Ramos (cell line): Measurements from ENCODE around the gene TTL.
"Not testable (repeated sequence)": the region's sequence is repeated elsewhere in the genome, so short reads cannot be mapped to it uniquely, and the experiment has no call there.

Experiments used
- in situ Hi-C: fragments of 300-500 bp; cut with MboI; formaldehyde crosslinking; loops from one replicate; pipeline ENCODE4 v1.14.3; 2022; ENCODE audit warnings: low sequenced_read_pairs; ENCODE audit not compliant: unreplicated experiment

Gene TTL

GRCh38 chr2:112516801-112517200 lies 34.8 kb downstream of the TTL start:
- in situ Hi-C loops, result no loop called here

GRCh38 chr2:112518807-112519206 lies 36.9 kb downstream of the TTL start:
- in situ Hi-C loops, result no loop called here

- in situ Hi-C loops, result no loop called here
Observed at GRCh38 chr2:112519506-112519905, 37.5 kb downstream of the TTL start.

- in situ Hi-C loops, result no loop called here
Observed at GRCh38 chr2:112520234-112520783, 38.4 kb downstream of the TTL start.

- in situ Hi-C loops, result no loop called here
Observed at GRCh38 chr2:112523291-112523777, 41.4 kb downstream of the TTL start.

- in situ Hi-C loops, result not testable (repeated sequence)
Observed at GRCh38 chr2:112524276-112524675, 42.3 kb downstream of the TTL start.

- in situ Hi-C loops, result no loop called here
Observed at GRCh38 chr2:112528541-112528940, 46.6 kb downstream of the TTL start.

- in situ Hi-C loops, result no loop called here
Observed at GRCh38 chr2:112529757-112530156, 47.8 kb downstream of the TTL start.

GRCh38 chr2:112530728-112531127 lies 48.8 kb downstream of the TTL start:
- in situ Hi-C loops, result no loop called here

GRCh38 chr2:112534826-112535225 lies 52.9 kb downstream of the TTL start:
- in situ Hi-C loops, result no loop called here

GRCh38 chr2:112536665-112537064 lies 54.7 kb downstream of the TTL start:
- in situ Hi-C loops, result not testable (repeated sequence)

GRCh38 chr2:112539306-112539705 lies 57.4 kb downstream of the TTL start:
- in situ Hi-C loops, result no loop called here

GRCh38 chr2:112540906-112541305 lies 59.0 kb downstream of the TTL start:
- in situ Hi-C loops, result no loop called here

- in situ Hi-C loops, result no loop called here
Observed at GRCh38 chr2:112541315-112542122, 59.6 kb downstream of the TTL start.

GRCh38 chr2:112542123-112542983 lies 60.4 kb downstream of the TTL start, which contains the start of gene POLR1B:
Gene POLR1B, plus strand, starts transcription at chr2:112542465. Its CDS starts 30 bp downstream, at chr2:112542495.
- in situ Hi-C loops, result no loop called here

- in situ Hi-C loops, result no loop called here
Observed at GRCh38 chr2:112542984-112543661, 61.2 kb downstream of the TTL start.

GRCh38 chr2:112547333-112547732 lies 65.4 kb downstream of the TTL start:
- in situ Hi-C loops, result no loop called here

GRCh38 chr2:112548980-112549379 lies 67.0 kb downstream of the TTL start:
- in situ Hi-C loops, result no loop called here

GRCh38 chr2:112566104-112566503 lies 84.1 kb downstream of the TTL start:
- in situ Hi-C loops, result no loop called here

- in situ Hi-C loops, result not testable (repeated sequence)
Observed at GRCh38 chr2:112566508-112566907, 84.6 kb downstream of the TTL start.
